ENCODE results near the gene TLX2. TPM values are rescaled to one million over a fixed set of nuclear protein-coding genes. Genes with fewer than 3 reads are reported as not detected.

TLX2 gene
- total and polyA plus RNA-seq, 2 of the 13 experiments (the other 11 are each of a cell fraction or from before 2014, with no cell fraction given), result 0.05 to 0.20 TPM

DNA sequence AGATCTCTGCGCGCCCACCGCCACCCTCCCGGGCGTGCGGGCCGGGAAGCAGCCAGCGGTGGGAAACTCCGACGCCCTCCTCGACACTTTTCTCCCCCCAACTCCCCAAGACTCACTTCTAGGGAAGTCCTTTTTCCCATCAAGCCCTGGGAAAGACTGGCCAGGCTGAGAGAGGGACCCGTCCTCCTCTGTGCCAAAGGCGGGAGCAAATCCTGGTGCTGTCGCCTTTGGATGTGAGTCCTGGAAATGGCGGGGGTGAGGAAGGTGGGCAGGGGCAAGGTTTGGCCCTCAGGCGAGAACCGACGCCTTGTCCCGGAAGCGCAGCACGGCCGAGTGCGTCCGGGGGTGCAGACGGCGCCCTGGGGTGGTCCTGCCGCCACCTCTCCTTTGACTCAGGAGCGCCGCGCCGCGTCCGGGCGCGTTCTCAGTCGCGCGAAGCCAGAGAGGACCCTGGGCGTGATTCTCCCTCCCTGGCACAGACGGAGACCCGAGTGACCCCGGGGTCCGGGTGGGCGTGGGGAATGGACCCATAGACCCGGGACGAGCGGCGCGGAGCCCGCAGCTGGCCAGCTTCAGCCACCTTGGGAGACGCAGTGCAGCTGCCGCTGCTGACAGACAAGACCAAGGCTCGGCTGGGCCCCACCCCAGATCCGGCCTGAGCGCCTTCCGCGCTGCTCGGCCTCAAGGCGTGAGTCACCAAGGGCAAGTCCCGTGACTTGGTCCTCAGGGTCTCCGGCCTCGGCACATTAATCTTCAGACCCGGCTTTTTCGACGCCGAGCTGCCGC is 11.3 kb upstream of the TLX2 start (continued):
- TF ChIP-seq, protein P1, sequence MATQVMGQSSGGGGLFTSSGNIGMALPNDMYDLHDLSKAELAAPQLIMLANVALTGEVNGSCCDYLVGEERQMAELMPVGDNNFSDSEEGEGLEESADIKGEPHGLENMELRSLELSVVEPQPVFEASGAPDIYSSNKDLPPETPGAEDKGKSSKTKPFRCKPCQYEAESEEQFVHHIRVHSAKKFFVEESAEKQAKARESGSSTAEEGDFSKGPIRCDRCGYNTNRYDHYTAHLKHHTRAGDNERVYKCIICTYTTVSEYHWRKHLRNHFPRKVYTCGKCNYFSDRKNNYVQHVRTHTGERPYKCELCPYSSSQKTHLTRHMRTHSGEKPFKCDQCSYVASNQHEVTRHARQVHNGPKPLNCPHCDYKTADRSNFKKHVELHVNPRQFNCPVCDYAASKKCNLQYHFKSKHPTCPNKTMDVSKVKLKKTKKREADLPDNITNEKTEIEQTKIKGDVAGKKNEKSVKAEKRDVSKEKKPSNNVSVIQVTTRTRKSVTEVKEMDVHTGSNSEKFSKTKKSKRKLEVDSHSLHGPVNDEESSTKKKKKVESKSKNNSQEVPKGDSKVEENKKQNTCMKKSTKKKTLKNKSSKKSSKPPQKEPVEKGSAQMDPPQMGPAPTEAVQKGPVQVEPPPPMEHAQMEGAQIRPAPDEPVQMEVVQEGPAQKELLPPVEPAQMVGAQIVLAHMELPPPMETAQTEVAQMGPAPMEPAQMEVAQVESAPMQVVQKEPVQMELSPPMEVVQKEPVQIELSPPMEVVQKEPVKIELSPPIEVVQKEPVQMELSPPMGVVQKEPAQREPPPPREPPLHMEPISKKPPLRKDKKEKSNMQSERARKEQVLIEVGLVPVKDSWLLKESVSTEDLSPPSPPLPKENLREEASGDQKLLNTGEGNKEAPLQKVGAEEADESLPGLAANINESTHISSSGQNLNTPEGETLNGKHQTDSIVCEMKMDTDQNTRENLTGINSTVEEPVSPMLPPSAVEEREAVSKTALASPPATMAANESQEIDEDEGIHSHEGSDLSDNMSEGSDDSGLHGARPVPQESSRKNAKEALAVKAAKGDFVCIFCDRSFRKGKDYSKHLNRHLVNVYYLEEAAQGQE (IDR thresholded peaks at IDR 0.05; ENCODE audit: borderline replicate concordance in 1 of 2, low read depth in 1 of 2, low read length in 2 of 2), result peak in 1 of 2 experiments; percentile 28; a peak in 1 of 4 replicates
- TF ChIP-seq FOXA1 (IDR thresholded peaks at IDR 0.05) (no peak), FOXA1 (CRISPR knock-in tag; IDR thresholded peaks at IDR 0.05) (no peak; the same call in 1 of the 2 replicates), ZNF264 (CRISPR knock-in tag; IDR thresholded peaks at IDR 0.05) (0 out of 2 replicates have a peak, but pooled peaks have one; percentile 15), GTF2F1 (IDR thresholded peaks at IDR 0.05; ENCODE audit: low read length) (no peak), ASH2L (IDR thresholded peaks at IDR 0.05; ENCODE audit: insufficient read length, low read depth, low read length) (peak; percentile 49), KAT8 (CRISPR knock-in tag; IDR thresholded peaks at IDR 0.05) (no peak; the same call in 1 of the 2 replicates), ZSCAN25 (CRISPR knock-in tag; IDR thresholded peaks at IDR 0.05) (0 out of 2 replicates have a peak, but pooled peaks have one; percentile 12), ISX (CRISPR knock-in tag; conservative IDR thresholded peaks at IDR 0.05) (0 out of 2 replicates have a peak, but pooled peaks have one; percentile 23), ZSCAN12 (CRISPR knock-in tag; IDR thresholded peaks at IDR 0.05) (peak; percentile 86; the same call in 1 of the 2 replicates), ZNF569 (CRISPR knock-in tag; IDR thresholded peaks at IDR 0.05; ENCODE audit: borderline replicate concordance) (no peak), YY1 (IDR thresholded peaks at IDR 0.05; ENCODE audit: insufficient read depth, insufficient replicate concordance, low read depth, low read length) (peak; percentile 85), ZNF263 (CRISPR knock-in tag; IDR thresholded peaks at IDR 0.05) (no peak; the same call in 1 of the 2 replicates), ZNF607 (CRISPR knock-in tag; IDR thresholded peaks at IDR 0.05; ENCODE audit: borderline replicate concordance) (peak; percentile 84; the same call in 1 of the 2 replicates), BRD4 (CRISPR knock-in tag; IDR thresholded peaks at IDR 0.05) (no peak; the same call in 1 of the 2 replicates), KLF9 (CRISPR knock-in tag; IDR thresholded peaks at IDR 0.05; ENCODE audit: low read depth) (0 out of 2 replicates have a peak, but pooled peaks have one; percentile 49), ZNF296 (CRISPR knock-in tag; conservative IDR thresholded peaks at IDR 0.05) (no peak; the same call in 1 of the 2 replicates), HMG20A (CRISPR knock-in tag; IDR thresholded peaks at IDR 0.05; ENCODE audit: borderline replicate concordance) (no peak), NR1H2 (CRISPR knock-in tag; IDR thresholded peaks at IDR 0.05; ENCODE audit: borderline replicate concordance, low read depth) (peak; percentile 63), ZNF205 (CRISPR knock-in tag; IDR thresholded peaks at IDR 0.05) (no peak; the same call in 1 of the 2 replicates), SIX4 (CRISPR knock-in tag; IDR thresholded peaks at IDR 0.05) (no peak; the same call in 1 of the 2 replicates), ZNF180 (CRISPR knock-in tag; IDR thresholded peaks at IDR 0.05; ENCODE audit: borderline replicate concordance, low read depth) (no peak)
- TF ChIP-seq, protein P2, sequence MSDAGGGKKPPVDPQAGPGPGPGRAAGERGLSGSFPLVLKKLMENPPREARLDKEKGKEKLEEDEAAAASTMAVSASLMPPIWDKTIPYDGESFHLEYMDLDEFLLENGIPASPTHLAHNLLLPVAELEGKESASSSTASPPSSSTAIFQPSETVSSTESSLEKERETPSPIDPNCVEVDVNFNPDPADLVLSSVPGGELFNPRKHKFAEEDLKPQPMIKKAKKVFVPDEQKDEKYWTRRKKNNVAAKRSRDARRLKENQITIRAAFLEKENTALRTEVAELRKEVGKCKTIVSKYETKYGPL (CRISPR knock-in tag; IDR thresholded peaks at IDR 0.05), result peak; percentile 48; the same call in 1 of the 2 replicates
- TF ChIP-seq, protein P3, sequence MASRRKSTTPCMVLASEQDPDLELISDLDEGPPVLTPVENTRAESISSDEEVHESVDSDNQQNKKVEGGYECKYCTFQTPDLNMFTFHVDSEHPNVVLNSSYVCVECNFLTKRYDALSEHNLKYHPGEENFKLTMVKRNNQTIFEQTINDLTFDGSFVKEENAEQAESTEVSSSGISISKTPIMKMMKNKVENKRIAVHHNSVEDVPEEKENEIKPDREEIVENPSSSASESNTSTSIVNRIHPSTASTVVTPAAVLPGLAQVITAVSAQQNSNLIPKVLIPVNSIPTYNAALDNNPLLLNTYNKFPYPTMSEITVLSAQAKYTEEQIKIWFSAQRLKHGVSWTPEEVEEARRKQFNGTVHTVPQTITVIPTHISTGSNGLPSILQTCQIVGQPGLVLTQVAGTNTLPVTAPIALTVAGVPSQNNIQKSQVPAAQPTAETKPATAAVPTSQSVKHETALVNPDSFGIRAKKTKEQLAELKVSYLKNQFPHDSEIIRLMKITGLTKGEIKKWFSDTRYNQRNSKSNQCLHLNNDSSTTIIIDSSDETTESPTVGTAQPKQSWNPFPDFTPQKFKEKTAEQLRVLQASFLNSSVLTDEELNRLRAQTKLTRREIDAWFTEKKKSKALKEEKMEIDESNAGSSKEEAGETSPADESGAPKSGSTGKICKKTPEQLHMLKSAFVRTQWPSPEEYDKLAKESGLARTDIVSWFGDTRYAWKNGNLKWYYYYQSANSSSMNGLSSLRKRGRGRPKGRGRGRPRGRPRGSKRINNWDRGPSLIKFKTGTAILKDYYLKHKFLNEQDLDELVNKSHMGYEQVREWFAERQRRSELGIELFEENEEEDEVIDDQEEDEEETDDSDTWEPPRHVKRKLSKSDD (CRISPR knock-in tag; IDR thresholded peaks at IDR 0.05; ENCODE audit: low read depth), result peak; percentile 13; the same call in 1 of the 2 replicates

Measured in HepG2 (cell line).